ENCODE results near the gene OTUD1.

The OTUD1 gene

DNA sequence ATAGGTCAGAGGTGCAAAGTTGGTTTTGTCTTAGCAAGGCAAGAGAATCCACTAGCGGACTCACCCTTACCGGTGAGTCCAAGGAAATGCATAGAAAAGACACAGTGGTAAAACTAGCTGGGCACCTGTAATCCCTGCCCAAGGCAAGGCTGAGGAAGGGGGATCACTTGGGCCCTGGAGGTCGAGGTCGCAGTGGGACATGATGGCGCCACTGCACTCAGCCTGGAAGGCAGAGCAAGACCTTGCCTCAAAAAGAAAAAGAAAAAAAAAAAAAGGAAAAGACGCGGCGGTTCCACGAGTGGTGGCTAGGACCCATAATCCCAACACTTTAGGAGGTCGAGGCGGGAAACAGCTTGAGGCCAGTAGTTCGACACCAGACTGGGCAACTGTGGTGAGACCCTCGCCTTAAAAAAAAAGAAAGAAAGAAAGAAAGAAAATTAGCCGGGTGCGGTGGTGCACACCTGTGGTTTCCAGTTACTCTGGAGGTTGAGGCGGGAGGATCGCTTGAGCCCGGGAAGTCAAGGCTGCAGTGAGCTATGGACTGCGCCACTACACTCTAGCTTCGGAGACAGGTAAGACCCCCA, 820 bp upstream of the OTUD1 start:
- H3K27ac ChIP-seq: peak overlapping the region; percentile 90

DNA sequence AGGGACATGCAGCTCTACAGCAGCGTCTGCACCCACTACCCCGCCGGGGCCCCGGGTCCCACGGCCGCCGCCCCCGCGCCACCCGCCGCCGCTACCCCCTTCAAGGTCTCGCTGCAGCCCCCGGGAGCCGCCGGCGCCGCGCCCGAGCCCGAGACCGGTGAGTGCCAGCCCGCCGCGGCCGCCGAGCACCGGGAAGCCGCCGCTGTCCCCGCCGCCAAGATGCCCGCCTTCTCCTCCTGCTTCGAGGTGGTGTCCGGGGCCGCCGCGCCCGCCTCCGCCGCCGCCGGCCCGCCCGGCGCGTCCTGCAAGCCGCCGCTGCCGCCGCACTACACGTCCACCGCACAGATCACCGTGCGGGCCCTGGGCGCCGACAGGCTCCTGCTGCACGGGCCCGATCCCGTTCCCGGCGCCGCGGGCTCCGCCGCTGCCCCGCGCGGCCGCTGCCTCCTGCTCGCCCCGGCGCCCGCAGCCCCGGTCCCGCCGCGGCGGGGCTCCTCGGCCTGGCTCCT, 631 bp downstream of the OTUD1 start:
- peak overlapping the region; percentile 90 for H3K27ac ChIP-seq
- no peak for TF ChIP-seq CTCF (conservative IDR thresholded peaks at IDR 0.05)

More for the DNA sequence above, 820 bp upstream of the OTUD1 start:
- no peak for TF ChIP-seq CTCF (conservative IDR thresholded peaks at IDR 0.05)

GRCh38 chr10:23439961-23440889, 1.4 kb downstream of the OTUD1 start:
- TF ChIP-seq CTCF (conservative IDR thresholded peaks at IDR 0.05): no peak
- H3K27ac ChIP-seq: peak overlapping the region; percentile 90

GRCh38 chr10:23441251-23441650, 2.4 kb downstream of the OTUD1 start:
- no peak for TF ChIP-seq CTCF (conservative IDR thresholded peaks at IDR 0.05)
- peak overlapping the region; percentile 90 for H3K27ac ChIP-seq

- TF ChIP-seq CTCF (conservative IDR thresholded peaks at IDR 0.05): no peak
- H3K27ac ChIP-seq: no peak overlapping the region; the same call in 1 of the 2 replicates
Measured at GRCh38 chr10:23442936-23443335, 4.1 kb downstream of the OTUD1 start.

GRCh38 chr10:23445591-23445990, 6.7 kb downstream of the OTUD1 start:
- H3K27ac ChIP-seq: no peak overlapping the region
- no peak for TF ChIP-seq CTCF (conservative IDR thresholded peaks at IDR 0.05)

DNA sequence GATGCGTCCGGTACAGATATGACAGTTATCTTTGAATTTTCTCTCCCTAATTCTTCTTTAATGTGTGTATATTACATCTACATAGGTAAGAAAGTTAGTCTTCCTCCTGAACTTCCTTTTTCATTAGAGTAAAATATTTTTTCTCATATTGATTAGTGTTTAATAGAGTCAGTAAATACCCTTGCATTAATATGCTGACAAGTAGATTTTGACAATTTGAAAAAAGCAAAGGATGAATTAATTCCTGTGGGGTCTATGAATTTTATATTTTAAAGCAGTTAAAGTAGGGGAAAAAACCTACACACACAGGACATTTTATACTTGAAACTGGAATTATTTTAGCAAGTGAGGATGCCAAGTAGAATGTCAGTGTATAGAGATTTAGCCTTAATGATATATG, 9.4 kb downstream of the OTUD1 start:
- TF ChIP-seq CTCF (conservative IDR thresholded peaks at IDR 0.05): no peak
- no peak overlapping the region for H3K27ac ChIP-seq

Measured in VCaP (cell line).